NCI-H446 treated with DMSO at 0.1 percent for 48 hours (cell line): ENCODE data around the gene ATL2.

ENCODE experiments used
- DNase-seq: peaks from one replicate; lab custom pipeline; 2025; lab: John Stamatoyannopoulos, UW

ATL2 gene

DNA sequence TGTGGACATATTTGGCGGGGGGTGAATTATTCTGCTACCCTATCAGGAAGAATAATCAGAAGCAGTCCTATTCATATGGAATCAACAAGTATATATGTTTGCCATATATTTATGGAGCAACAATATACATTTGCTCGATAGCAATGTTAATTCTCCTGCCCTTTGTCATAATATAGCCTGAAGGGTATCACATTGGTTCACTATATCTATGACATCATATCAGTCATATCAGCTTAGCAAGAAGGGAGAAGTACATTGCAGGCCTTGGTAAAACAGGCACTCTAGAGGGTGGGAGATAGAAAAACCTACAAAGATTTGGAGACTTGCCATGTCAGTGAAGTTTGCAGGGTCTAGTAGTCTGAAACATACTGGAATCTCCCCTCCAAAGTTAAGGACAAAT lies 128.4 kb downstream of the ATL2 start:
- no peak for DNase-seq

DNA sequence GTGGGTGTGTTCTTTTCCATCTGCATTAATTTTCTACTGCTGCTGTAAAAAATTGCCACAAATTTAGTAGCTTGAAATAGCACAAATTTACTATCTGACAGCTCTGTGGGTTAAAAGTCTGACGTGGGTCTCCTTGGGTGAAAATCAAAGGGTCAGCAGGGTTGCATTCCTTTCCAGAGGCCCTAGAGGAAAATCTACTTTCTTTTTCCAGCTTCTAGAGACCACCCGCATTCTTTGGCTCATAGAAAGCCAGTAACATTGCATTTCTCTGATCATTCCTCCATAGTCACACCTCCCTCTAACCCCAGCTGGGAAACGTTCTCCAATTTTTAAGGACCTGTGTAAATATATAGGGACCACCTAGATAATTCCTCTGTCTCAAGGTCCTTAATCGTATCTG lies 128.8 kb downstream of the ATL2 start:
- no peak for DNase-seq

DNA sequence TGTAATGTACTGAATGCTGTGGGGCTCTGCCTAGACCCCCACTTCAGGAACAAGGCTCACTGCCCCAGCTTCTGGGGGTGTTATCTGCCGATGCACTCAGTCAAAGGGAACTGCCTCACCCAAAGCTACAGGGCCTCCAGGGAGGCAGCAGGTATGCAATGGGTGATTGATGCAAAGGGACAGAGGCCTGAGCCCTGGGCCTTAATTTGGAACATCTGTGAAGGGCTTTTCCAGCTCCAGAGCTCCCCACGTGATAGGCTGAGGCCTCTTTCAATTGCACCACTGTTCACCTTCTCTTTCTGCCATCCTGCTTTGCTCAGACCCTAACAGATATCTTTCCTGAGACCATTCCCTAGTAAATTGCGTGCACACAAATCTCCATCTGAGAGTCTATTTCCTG lies 131.0 kb downstream of the ATL2 start:
- no peak for DNase-seq

- no peak for DNase-seq
These were observed 131.9 kb downstream of the ATL2 start for GRCh38 chr2:38245114-38245641.

DNA sequence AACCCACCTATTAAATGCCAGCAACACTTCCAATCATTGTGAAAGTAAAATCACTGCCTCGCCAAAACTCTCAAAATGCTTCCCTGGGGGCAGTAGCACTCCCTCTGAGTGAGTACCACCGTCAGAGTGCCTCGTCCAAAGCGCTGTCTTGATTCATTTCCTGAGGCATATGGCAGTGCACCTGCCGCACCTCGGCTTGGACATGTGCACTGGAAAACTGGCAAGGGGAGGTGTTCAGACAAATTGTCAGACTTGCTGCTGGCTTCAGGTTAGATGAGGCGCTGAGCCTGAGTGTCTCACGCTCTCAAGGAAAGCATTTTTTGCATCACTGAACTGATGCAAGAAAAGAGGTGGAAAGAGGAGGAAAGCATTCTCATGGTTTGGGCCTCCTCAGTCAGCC lies 132.8 kb downstream of the ATL2 start:
- DNase-seq: no peak
